Tibial artery (tissue), 4 donors: Measurements from ENCODE around the gene TRIM10.

Experiments
- DNase-seq, 2 donors: peaks; one replicate each; pipeline ENCODE4 v3.0.0-alpha.2; 2019
- H3K27ac ChIP-seq, 2 donors: fragments of 200-600 bp; sonication (generic) in 1 of 2; 1 replicate in 1 of 2; 2 replicates in 1 of 2; pipeline ENCODE4 v1.5.1; 2018 to 2019; ENCODE audit warnings: mild to moderate bottlenecking in 1 of 2
- H3K27me3 ChIP-seq, 2 donors: fragments of 200-600 bp; sonication (generic) in 1 of 2; one replicate each; pipeline versions ENCODE4 v1.5.1 to v1.6.0; 2016 to 2019
- H3K36me3 ChIP-seq, 3 donors: fragments of 200-600 bp; sonication (generic) in 2 of 3; one replicate each; pipeline ENCODE4 v1.5.1; 2016 to 2019; ENCODE audit warnings: mild to moderate bottlenecking in 2 of 3
- H3K4me1 ChIP-seq, 4 donors: fragments of 200-600 bp; sonication (generic) in 2 of 4; 1 replicate in 3 of 4; 2 replicates in 1 of 4; pipeline ENCODE4 v1.5.1; 2016 to 2019
- H3K4me3 ChIP-seq, 2 donors: fragments of 200-600 bp; sonication (generic) in 1 of 2; 1 replicate in 1 of 2; 2 replicates in 1 of 2; pipeline ENCODE4 v1.5.1; 2018 to 2019; ENCODE audit warnings: mild to moderate bottlenecking in 2 of 2
- H3K9me3 ChIP-seq, 3 donors: fragments of 200-600 bp; sonication (generic) in 1 of 3; one replicate each; pipeline ENCODE4 v1.5.1; 2016 to 2019
- intact Hi-C: fragments of 100-400 bp; cut with DNase I; formaldehyde crosslinking; loops from one replicate; pipeline ENCODE4 v1.15.0; 2023; ENCODE audit warnings: low total_unique reads
- TF ChIP-seq, protein P1 (sequence below), 2 experiments: fragments of 200-600 bp in 1 of 2; fragments of 450-650 bp in 1 of 2; IDR thresholded peaks; one replicate each; pipeline ENCODE4 v1.5.1; 2017 to 2019; ENCODE audit warnings: antibody characterized with exemption in 2 of 2, mild to moderate bottlenecking in 1 of 2, moderate library complexity in 1 of 2

Gene TRIM10

DNA sequence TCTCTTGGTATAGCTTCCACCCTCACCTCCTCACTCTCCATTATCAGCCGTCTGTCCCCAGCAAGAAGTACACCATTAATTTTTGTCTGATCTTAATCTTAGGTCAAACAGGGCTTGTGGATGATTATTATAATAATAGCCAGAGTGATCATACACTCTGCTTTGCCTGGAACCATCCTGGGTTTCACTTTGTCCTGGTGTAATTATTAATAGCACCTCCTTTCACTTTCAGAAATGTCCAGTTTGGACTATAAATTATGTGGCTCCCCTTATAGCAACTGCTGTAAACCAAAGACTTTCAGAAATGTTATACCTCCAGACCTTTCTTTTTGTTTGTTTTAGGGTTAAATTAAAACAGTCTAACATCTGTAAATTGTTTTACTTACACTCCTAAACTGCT is 47.2 kb downstream of the TRIM10 start:
- intact Hi-C loops = no loop called here
- no peak for DNase-seq
- TF ChIP-seq, protein P1, sequence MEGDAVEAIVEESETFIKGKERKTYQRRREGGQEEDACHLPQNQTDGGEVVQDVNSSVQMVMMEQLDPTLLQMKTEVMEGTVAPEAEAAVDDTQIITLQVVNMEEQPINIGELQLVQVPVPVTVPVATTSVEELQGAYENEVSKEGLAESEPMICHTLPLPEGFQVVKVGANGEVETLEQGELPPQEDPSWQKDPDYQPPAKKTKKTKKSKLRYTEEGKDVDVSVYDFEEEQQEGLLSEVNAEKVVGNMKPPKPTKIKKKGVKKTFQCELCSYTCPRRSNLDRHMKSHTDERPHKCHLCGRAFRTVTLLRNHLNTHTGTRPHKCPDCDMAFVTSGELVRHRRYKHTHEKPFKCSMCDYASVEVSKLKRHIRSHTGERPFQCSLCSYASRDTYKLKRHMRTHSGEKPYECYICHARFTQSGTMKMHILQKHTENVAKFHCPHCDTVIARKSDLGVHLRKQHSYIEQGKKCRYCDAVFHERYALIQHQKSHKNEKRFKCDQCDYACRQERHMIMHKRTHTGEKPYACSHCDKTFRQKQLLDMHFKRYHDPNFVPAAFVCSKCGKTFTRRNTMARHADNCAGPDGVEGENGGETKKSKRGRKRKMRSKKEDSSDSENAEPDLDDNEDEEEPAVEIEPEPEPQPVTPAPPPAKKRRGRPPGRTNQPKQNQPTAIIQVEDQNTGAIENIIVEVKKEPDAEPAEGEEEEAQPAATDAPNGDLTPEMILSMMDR (IDR thresholded peaks at IDR 0.05) = no peak
- no peaks in the 10 kb centered on the region for H3K36me3 ChIP-seq
- H3K4me1 ChIP-seq = no peaks in the 10 kb centered on the region
- H3K27me3 ChIP-seq = peaks cover 0 to 39% of the 10 kb centered on the region in 2 donors
- no peak overlapping the region for H3K4me3 ChIP-seq
- no peaks in the 10 kb centered on the region for H3K9me3 ChIP-seq
- no peak overlapping the region for H3K27ac ChIP-seq

DNA sequence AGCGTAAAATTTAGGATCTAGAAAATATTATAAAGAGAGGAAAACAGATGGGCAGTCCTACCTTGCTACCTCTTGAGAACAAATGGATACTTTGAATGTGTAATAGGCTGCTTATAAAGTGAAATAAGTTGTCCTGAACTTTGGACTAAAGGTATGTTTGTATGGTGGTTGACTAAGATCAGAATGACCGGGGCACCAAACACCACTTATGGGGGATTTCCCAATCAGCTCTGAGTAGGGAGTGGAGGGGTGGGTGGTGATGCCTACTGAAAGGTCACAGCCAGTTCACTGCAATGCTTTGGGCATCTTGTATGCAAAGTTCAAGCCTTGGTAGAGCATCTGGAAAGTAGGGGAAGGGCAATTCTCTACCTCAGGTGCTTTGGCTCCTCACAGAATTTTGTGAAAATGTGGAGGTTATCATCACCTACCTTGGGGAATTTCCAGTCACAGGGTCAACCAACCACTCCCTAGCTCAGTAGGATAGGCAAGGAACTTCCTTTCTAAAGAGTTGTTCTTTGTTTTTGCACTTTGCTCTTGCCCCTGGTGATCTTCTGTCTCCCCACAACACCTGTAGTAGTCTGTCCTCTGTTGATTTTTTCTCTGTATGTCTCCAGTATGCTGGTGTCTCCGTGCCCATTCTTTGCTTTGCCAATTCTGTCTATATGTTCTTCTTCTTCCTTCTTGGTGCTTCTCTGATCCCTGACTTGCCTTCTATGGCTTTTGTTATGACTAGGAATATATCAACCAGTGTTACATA is 47.8 kb downstream of the TRIM10 start, which contains the start of gene TRIM31:
TSS of gene TRIM31 (minus strand) at position 88 of the 757 bp plus-strand sequence. CDS start 285 bp downstream, outside the sequence.
- H3K36me3 ChIP-seq = no peaks in the 10 kb centered on the region
- H3K27ac ChIP-seq = no peak within 1 kb of the TSS
- no peak within 1 kb of the TSS for H3K4me3 ChIP-seq
- H3K4me1 ChIP-seq = no peaks in the 10 kb centered on the region
- TF ChIP-seq, protein P1 (IDR thresholded peaks at IDR 0.05) = no peak
- H3K9me3 ChIP-seq = no peaks in the 10 kb centered on the region
- DNase-seq = no peak
- intact Hi-C loops = no loop called here
- peaks cover 0 to 42% of the 10 kb centered on the region in 2 donors for H3K27me3 ChIP-seq

DNA sequence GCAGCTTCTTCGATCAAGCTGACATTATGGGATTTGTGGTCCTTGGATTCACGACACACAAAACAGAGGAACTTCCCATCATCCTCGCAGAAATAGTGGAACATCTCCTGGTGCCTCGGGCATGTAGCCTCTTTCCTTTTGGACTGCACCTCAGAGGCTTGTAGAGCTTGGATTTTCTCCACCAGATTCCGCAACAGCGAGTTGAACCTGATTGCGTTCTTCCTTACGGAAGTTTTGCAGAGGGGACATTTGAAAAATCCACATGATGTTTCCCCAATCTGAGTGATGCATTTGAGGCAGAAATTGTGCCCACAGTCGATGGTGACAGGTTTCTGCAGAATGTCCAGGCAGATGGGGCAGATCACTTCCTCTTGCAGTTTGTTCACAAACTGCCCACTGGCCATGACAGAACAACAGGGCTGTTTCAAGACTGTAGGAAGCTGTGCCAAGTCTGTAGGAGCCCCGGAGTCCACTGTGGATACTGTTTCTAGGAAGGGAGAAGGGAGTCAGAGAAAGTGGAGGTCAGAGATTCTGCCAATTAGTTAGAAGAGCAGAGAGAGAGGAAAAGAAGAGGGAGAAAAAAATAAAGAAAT is 48.5 kb downstream of the TRIM10 start:
- Histone ChIP-seq H3K4me1 (no peaks in the 10 kb centered on the region), H3K4me3 (no peak overlapping the region), H3K36me3 (no peaks in the 10 kb centered on the region), H3K27ac (no peak overlapping the region), H3K9me3 (no peaks in the 10 kb centered on the region), H3K27me3 (peaks cover 0 to 47% of the 10 kb centered on the region in 2 donors)
- DNase-seq = no peak
- TF ChIP-seq, protein P1 (IDR thresholded peaks at IDR 0.05) = no peak
- intact Hi-C loops = no loop called here

DNA sequence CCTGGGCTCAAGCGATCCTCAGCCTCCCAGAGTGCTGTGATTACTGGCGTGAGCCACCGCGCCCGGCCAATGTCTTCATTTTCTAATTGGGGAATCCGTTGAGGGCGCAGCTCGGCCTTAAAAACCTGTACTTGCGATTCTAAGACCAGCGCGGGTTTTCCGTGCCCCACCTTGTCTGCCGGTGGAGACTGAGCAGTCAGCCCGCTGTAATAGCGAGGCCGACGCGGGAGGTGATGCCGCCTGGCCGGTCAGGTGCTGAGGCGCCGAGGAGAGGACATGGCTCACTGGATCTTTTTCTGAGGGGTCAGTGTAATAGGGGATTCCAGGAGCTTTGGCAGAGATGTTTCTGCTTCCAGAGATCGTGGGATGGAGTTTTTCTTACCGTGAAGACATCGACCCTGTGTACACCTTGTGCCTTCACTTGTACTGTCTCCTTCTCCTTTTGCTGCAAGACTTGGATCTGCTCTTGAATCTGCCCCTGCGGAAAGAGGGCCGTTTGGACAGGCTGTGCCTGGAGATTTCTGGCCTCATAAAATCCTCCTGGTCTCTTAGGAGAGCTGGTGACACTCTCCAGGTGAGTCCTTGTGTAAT is 49.6 kb downstream of the TRIM10 start:
- TF ChIP-seq, protein P1 (IDR thresholded peaks at IDR 0.05) = no peak
- H3K27me3 ChIP-seq = peaks cover 0 to 54% of the 10 kb centered on the region in 2 donors
- H3K4me3 ChIP-seq = no peak overlapping the region
- no peaks in the 10 kb centered on the region for H3K9me3 ChIP-seq
- no peak overlapping the region for H3K27ac ChIP-seq
- intact Hi-C loops = no loop called here
- H3K36me3 ChIP-seq = no peaks in the 10 kb centered on the region
- H3K4me1 ChIP-seq = no peaks in the 10 kb centered on the region
- no peak for DNase-seq

- H3K4me3 ChIP-seq = no peak overlapping the region
- DNase-seq = no peak
- H3K4me1 ChIP-seq = peaks cover 0 to 38% (median 27%) of the 10 kb centered on the region in 4 donors
- TF ChIP-seq, protein P1 (IDR thresholded peaks at IDR 0.05) = no peak
- no peaks in the 10 kb centered on the region for H3K36me3 ChIP-seq
- peaks cover 0 to 46% of the 10 kb centered on the region in 2 donors for H3K27me3 ChIP-seq
- H3K9me3 ChIP-seq = no peaks in the 10 kb centered on the region
- H3K27ac ChIP-seq = no peak overlapping the region
- intact Hi-C loops = loop anchor here (5.0 kb wide), 2 partner anchors 33 to 37 kb away; partner anchors contain the start of genes PPP1R11 and TRIM40
Observed at GRCh38 chr6:30104661-30105060, 56.4 kb downstream of the TRIM10 start.
